Vagina (tissue), 2 donors: ENCODE results near the gene DNAH12. TPM values are rescaled to one million over a fixed set of nuclear protein-coding genes. Genes with fewer than 3 reads are reported as not detected.

Experiments
- DNase-seq, 2 donors: peaks; one replicate each; pipeline ENCODE4 v3.0.0-alpha.2; 2017; ENCODE audit errors: extremely low spot score in 2 of 2
- H3K27ac ChIP-seq: fragments of 200-600 bp; sonication (generic); one replicate; pipeline ENCODE4 v1.5.1; 2019
- H3K27me3 ChIP-seq: fragments of 200-600 bp; sonication (generic); one replicate; pipeline ENCODE4 v1.5.1; 2019
- H3K36me3 ChIP-seq, 2 donors: fragments of 200-600 bp; sonication (generic); one replicate each; pipeline ENCODE4 v1.5.1; 2017 to 2019
- H3K4me1 ChIP-seq: fragments of 200-600 bp; sonication (generic); one replicate; pipeline ENCODE4 v1.5.1; 2019
- H3K4me3 ChIP-seq, 2 donors: fragments of 200-600 bp; sonication (generic); 1 replicate in 1 of 2; 2 replicates in 1 of 2; pipeline ENCODE4 v1.5.1; 2016 to 2019
- H3K9me3 ChIP-seq: fragments of 200-600 bp; sonication (generic); one replicate; pipeline ENCODE4 v1.5.1; 2019
- POLR2A ChIP-seq, 2 donors: fragments of 450-650 bp; IDR thresholded peaks; one replicate each; pipeline ENCODE4 v1.6.1; 2017; ENCODE audit warnings: antibody characterized with exemption in 2 of 2, mild to moderate bottlenecking in 2 of 2, moderate library complexity in 2 of 2
- POLR2AphosphoS5 ChIP-seq, 2 donors: sonication (generic); formaldehyde crosslinking; IDR thresholded peaks; one replicate each; pipeline ENCODE4 v1.9.0; 2017; ENCODE audit warnings: antibody characterized with exemption in 2 of 2, mild to moderate bottlenecking in 2 of 2, low read depth in 1 of 2; ENCODE audit not compliant: insufficient read depth in 1 of 2
- intact Hi-C: fragments of 100-400 bp; cut with DNase I; formaldehyde crosslinking; loops from one replicate; pipeline ENCODE4 v1.15.1; 2023
- total RNA-seq: library from RNA; depleted of rRNA; stranded (reverse); fragments of >200 nt; gene quantifications from one replicate; pipeline ENCODE4 v1.2.3, GENCODE V29; 2016
- TF ChIP-seq, protein P1 (sequence below), 3 experiments: fragments of 450-650 bp in 2 of 3; fragments of 200-600 bp in 1 of 3; sonication (generic) in 1 of 3; IDR thresholded peaks; one replicate each; pipeline ENCODE4 v1.5.1; 2017 to 2019; ENCODE audit warnings: antibody characterized with exemption in 3 of 3, mild to moderate bottlenecking in 2 of 3, moderate library complexity in 2 of 3

Gene DNAH12
- total RNA-seq, 1 donor from 2014 or later = 0.25 TPM

DNA sequence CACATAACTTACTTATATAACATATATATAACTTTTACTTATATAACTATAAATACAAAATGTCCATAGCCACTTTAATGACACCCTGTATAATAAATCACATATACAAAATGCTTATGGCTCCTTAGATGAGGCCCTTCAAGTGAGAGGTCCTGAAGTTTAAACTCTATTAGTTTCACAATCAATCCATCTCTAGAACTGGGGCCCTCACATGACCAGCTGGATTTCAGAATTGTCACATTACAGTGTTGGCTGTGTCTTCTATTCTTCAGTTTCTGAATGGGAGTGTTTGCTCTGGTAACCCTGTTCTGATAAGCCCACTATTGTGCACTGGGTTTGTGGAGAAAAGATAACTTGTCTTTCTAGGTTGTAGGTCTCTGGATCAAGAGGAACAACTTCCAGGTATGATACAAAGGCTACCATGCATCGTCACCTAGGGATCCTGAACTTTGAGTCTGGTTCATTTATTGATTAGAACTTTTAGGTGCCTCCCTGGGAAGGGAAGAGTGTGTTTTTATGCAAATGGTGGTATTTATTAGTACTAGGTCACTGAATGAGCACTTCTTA, 107.9 kb downstream of the DNAH12 start:
- TF ChIP-seq POLR2A (IDR thresholded peaks at IDR 0.05) = no peak
- TF ChIP-seq, protein P1, sequence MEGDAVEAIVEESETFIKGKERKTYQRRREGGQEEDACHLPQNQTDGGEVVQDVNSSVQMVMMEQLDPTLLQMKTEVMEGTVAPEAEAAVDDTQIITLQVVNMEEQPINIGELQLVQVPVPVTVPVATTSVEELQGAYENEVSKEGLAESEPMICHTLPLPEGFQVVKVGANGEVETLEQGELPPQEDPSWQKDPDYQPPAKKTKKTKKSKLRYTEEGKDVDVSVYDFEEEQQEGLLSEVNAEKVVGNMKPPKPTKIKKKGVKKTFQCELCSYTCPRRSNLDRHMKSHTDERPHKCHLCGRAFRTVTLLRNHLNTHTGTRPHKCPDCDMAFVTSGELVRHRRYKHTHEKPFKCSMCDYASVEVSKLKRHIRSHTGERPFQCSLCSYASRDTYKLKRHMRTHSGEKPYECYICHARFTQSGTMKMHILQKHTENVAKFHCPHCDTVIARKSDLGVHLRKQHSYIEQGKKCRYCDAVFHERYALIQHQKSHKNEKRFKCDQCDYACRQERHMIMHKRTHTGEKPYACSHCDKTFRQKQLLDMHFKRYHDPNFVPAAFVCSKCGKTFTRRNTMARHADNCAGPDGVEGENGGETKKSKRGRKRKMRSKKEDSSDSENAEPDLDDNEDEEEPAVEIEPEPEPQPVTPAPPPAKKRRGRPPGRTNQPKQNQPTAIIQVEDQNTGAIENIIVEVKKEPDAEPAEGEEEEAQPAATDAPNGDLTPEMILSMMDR (IDR thresholded peaks at IDR 0.05) = no peak
- TF ChIP-seq POLR2AphosphoS5 (IDR thresholded peaks at IDR 0.05; ENCODE audit: insufficient read depth in 1 of 2, low read depth in 1 of 2) = no peak
- Histone ChIP-seq H3K36me3 (no peaks in the 10 kb centered on the region), H3K4me1 (no peaks in the 10 kb centered on the region), H3K27me3 (no peaks in the 10 kb centered on the region), H3K9me3 (no peaks in the 10 kb centered on the region), H3K4me3 (no peak overlapping the region), H3K27ac (no peak overlapping the region)
- intact Hi-C loops = no loop called here
- no peak for DNase-seq

GRCh38 chr3:57434041-57434440, 110.1 kb downstream of the DNAH12 start:
- TF ChIP-seq POLR2AphosphoS5 (IDR thresholded peaks at IDR 0.05; ENCODE audit: insufficient read depth in 1 of 2, low read depth in 1 of 2) (no peak), POLR2A (IDR thresholded peaks at IDR 0.05) (no peak)
- TF ChIP-seq, protein P1 (IDR thresholded peaks at IDR 0.05) = no peak
- no peaks in the 10 kb centered on the region for H3K4me1 ChIP-seq
- intact Hi-C loops = no loop called here
- H3K36me3 ChIP-seq = no peaks in the 10 kb centered on the region
- no peak overlapping the region for H3K4me3 ChIP-seq
- no peaks in the 10 kb centered on the region for H3K27me3 ChIP-seq
- H3K27ac ChIP-seq = no peak overlapping the region
- H3K9me3 ChIP-seq = no peaks in the 10 kb centered on the region
- no peak for DNase-seq

DNA sequence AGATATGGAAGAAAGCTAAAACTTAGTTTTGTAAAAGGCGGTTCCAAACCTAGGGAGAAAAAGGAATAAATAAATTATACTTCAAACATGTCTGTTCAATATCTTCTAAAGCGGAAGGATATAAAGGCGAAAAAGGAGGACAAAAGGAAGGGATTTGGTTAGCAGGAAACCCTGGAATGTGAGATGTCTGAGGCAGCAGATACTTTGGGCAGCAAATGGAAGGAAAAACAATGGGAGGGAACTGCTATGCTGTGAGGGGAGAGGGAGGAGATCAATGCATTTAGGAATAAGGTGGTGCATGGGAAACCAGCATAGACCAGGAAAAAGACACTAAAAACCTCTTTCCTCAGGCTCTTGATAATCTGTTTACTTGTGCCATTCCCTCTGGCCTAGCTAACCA, 120.8 kb downstream of the DNAH12 start:
- no peaks in the 10 kb centered on the region for H3K36me3 ChIP-seq
- DNase-seq = no peak
- H3K4me3 ChIP-seq = no peak overlapping the region
- H3K27ac ChIP-seq = no peak overlapping the region
- TF ChIP-seq POLR2AphosphoS5 (IDR thresholded peaks at IDR 0.05; ENCODE audit: insufficient read depth in 1 of 2, low read depth in 1 of 2) (no peak), POLR2A (IDR thresholded peaks at IDR 0.05) (no peak)
- TF ChIP-seq, protein P1 (IDR thresholded peaks at IDR 0.05) = no peak
- H3K27me3 ChIP-seq = no peaks in the 10 kb centered on the region
- no peaks in the 10 kb centered on the region for H3K4me1 ChIP-seq
- H3K9me3 ChIP-seq = no peaks in the 10 kb centered on the region
- intact Hi-C loops = no loop called here

- no peak for DNase-seq
- no peaks in the 10 kb centered on the region for H3K27me3 ChIP-seq
- intact Hi-C loops = no loop called here
- no peaks in the 10 kb centered on the region for H3K9me3 ChIP-seq
- no peaks in the 10 kb centered on the region for H3K4me1 ChIP-seq
- no peak overlapping the region for H3K27ac ChIP-seq
- TF ChIP-seq, protein P1 (IDR thresholded peaks at IDR 0.05) = no peak
- TF ChIP-seq POLR2A (IDR thresholded peaks at IDR 0.05) = no peak
- TF ChIP-seq POLR2AphosphoS5 (IDR thresholded peaks at IDR 0.05; ENCODE audit: insufficient read depth in 1 of 2, low read depth in 1 of 2) = no peak
- H3K4me3 ChIP-seq = no peak overlapping the region
- no peaks in the 10 kb centered on the region for H3K36me3 ChIP-seq
Observed at GRCh38 chr3:57421336-57421735, 122.8 kb downstream of the DNAH12 start.

GRCh38 chr3:57420001-57420400, 124.1 kb downstream of the DNAH12 start:
- TF ChIP-seq, protein P1 (IDR thresholded peaks at IDR 0.05) = no peak
- TF ChIP-seq POLR2A (IDR thresholded peaks at IDR 0.05) = no peak
- no peak for TF ChIP-seq POLR2AphosphoS5 (IDR thresholded peaks at IDR 0.05; ENCODE audit: insufficient read depth in 1 of 2, low read depth in 1 of 2)
- Histone ChIP-seq H3K9me3 (no peaks in the 10 kb centered on the region), H3K4me1 (no peaks in the 10 kb centered on the region), H3K36me3 (no peaks in the 10 kb centered on the region), H3K27me3 (no peaks in the 10 kb centered on the region), H3K4me3 (no peak overlapping the region), H3K27ac (no peak overlapping the region)
- DNase-seq = no peak
- intact Hi-C loops = no loop called here
